Measurements from ENCODE around the gene MROH7. TPM values are rescaled to one million over a fixed set of nuclear protein-coding genes. Genes with fewer than 3 reads are reported as not detected.

MROH7 gene
- total and polyA plus RNA-seq, 2 donors from 2014 or later: 3.8 to 5.4 TPM

- intact Hi-C loops (cut with DNase I): no loop called here
- H3K27ac ChIP-seq (ENCODE audit: low read depth in 2 of 2, low read length in 2 of 2): no peak overlapping the region
- H3K4me1 ChIP-seq (ENCODE audit: control insufficient read depth in 2 of 3, insufficient read depth in 2 of 3, low read depth in 1 of 3, low read length in 3 of 3): no peaks in the 10 kb centered on the region
- no peak overlapping the region for H3K9ac ChIP-seq (ENCODE audit: low read length in 3 of 3)
- FAIRE-seq (no peak), DNase-seq (no peak)
- H3K4me3 ChIP-seq (ENCODE audit: low read length in 3 of 3): no peak overlapping the region
- no peaks in the 10 kb centered on the region for H3K27me3 ChIP-seq (ENCODE audit: control insufficient read depth, insufficient read depth, low read length)
- peaks cover 0 to 3% (median 3%) of the 10 kb centered on the region in 3 donors for H3K36me3 ChIP-seq (ENCODE audit: control insufficient read depth in 2 of 3, insufficient read depth in 3 of 3, low read length in 3 of 3)
- TF ChIP-seq, protein P1, sequence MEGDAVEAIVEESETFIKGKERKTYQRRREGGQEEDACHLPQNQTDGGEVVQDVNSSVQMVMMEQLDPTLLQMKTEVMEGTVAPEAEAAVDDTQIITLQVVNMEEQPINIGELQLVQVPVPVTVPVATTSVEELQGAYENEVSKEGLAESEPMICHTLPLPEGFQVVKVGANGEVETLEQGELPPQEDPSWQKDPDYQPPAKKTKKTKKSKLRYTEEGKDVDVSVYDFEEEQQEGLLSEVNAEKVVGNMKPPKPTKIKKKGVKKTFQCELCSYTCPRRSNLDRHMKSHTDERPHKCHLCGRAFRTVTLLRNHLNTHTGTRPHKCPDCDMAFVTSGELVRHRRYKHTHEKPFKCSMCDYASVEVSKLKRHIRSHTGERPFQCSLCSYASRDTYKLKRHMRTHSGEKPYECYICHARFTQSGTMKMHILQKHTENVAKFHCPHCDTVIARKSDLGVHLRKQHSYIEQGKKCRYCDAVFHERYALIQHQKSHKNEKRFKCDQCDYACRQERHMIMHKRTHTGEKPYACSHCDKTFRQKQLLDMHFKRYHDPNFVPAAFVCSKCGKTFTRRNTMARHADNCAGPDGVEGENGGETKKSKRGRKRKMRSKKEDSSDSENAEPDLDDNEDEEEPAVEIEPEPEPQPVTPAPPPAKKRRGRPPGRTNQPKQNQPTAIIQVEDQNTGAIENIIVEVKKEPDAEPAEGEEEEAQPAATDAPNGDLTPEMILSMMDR (IDR thresholded peaks at IDR 0.05; ENCODE audit: borderline replicate concordance, extremely low read depth, insufficient read depth): no peak
- no peaks in the 10 kb centered on the region for H3K9me3 ChIP-seq (ENCODE audit: control insufficient read depth in 2 of 3, insufficient read depth in 1 of 3, low read length in 3 of 3)
Observed at GRCh38 chr1:54668567-54668966, 27.0 kb downstream of the MROH7 start.

DNA sequence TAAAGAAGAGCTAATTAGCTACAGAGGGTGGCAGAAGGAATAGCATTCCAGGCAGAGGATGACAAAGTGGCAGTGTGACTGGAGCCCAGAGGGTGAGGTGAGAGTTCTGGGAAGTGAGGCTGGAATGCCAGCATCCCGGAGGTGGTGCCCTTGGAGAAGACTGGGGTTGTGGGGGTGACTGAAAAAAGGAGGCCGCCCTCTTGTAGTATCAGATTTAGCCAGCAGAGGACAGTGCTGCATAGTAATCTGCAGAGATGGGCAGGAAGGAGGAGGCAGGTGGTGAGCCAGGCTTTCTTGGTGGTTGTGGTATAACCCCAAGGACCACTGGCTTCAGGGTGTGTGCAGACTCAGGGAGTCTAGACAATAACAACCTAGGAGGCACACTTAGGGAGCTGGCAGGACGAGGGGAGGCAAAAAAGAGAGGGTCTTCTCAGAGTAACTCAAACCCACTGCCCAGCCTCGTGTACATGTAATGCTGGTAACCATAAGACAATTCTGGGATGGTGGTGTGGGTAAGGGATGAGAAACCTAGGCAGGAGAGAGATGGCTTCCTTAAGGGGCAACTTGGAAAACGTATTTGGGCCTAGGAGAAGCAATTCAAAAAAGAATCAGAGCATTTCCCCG, 30.5 kb downstream of the MROH7 start:
- Histone ChIP-seq H3K36me3 (ENCODE audit: control insufficient read depth in 2 of 3, insufficient read depth in 3 of 3, low read length in 3 of 3) (no peaks in the 10 kb centered on the region), H3K4me3 (ENCODE audit: low read length in 3 of 3) (no peak overlapping the region), H3K9ac (ENCODE audit: low read length in 3 of 3) (no peak overlapping the region), H3K27ac (ENCODE audit: low read depth in 2 of 2, low read length in 2 of 2) (no peak overlapping the region), H3K9me3 (ENCODE audit: control insufficient read depth in 2 of 3, insufficient read depth in 1 of 3, low read length in 3 of 3) (no peaks in the 10 kb centered on the region), H3K27me3 (ENCODE audit: control insufficient read depth, insufficient read depth, low read length) (no peaks in the 10 kb centered on the region), H3K4me1 (ENCODE audit: control insufficient read depth in 2 of 3, insufficient read depth in 2 of 3, low read depth in 1 of 3, low read length in 3 of 3) (no peaks in the 10 kb centered on the region)
- TF ChIP-seq, protein P1 (IDR thresholded peaks at IDR 0.05; ENCODE audit: borderline replicate concordance, extremely low read depth, insufficient read depth): peak; percentile 79
- DNase-seq (peak in 3 of 5 donors; percentile 24 to 63 (median 57)), FAIRE-seq (no peak)
- intact Hi-C loops (cut with DNase I): no loop called here

DNA sequence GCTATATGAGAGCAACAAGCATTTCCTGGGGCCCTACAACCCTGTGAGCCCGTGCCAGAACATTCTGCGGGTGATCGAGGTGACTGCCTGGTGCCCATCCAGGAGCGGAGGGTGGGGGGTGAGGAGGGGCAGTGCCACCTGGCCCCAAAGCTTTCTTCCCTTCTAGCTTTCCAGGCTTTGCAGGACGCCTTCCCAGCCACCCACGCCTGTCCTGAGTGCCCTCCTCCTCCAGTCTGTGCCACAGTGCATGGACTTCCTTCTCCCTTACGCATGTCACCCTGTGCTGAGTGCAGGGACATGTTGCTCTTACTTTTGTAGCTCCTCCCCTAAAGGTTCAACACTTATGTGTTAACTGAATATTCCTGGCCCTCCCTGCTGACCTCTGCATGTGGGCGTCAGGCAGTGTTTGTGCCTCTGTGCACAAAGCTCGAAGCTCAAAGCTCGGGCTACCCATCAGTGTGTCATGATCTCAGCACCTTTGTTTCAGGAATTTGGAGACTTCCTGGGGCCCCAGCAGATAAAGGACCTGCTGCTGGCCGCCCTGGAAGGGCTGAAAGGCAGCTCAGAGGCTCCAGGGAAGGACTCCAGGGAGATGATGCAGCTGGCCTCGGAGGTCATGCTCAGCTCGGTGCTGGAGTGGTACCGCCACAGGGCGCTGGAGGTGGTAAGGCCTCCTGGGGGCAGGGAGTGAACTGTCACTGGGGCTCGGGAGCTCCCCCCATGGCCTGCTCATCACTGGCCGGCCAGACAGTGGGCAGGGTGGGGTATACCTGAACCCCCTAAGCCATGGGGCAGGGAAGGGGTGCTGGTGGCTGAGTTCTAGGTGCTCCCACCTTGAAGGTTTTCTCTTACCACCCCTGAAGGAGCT, 37.4 kb downstream of the MROH7 start:
- TF ChIP-seq, protein P1 (IDR thresholded peaks at IDR 0.05; ENCODE audit: borderline replicate concordance, extremely low read depth, insufficient read depth): no peak
- Histone ChIP-seq H3K4me1 (ENCODE audit: control insufficient read depth in 2 of 3, insufficient read depth in 2 of 3, low read depth in 1 of 3, low read length in 3 of 3) (no peaks in the 10 kb centered on the region), H3K9ac (ENCODE audit: low read length in 3 of 3) (no peak overlapping the region), H3K36me3 (ENCODE audit: control insufficient read depth in 2 of 3, insufficient read depth in 3 of 3, low read length in 3 of 3) (peaks cover 0 to 3% (median 0%) of the 10 kb centered on the region in 3 donors), H3K9me3 (ENCODE audit: control insufficient read depth in 2 of 3, insufficient read depth in 1 of 3, low read length in 3 of 3) (no peaks in the 10 kb centered on the region), H3K27me3 (ENCODE audit: control insufficient read depth, insufficient read depth, low read length) (no peaks in the 10 kb centered on the region), H3K4me3 (ENCODE audit: low read length in 3 of 3) (no peak overlapping the region), H3K27ac (ENCODE audit: low read depth in 2 of 2, low read length in 2 of 2) (no peak overlapping the region)
- FAIRE-seq (no peak), DNase-seq (no peak)
- intact Hi-C loops (cut with DNase I): no loop called here
